ENCODE data around the gene PRRG2.

- TF ChIP-seq POLR2A (IDR thresholded peaks at IDR 0.05) (no peak), CTCF (IDR thresholded peaks at IDR 0.05 in 4 of 5, conservative IDR thresholded peaks at IDR 0.05 in 1 of 5) (no peak)
Observed at GRCh38 chr19:49609499-49610092, 28.5 kb downstream of the PRRG2 start.

Data from gastrocnemius medialis (tissue), 4 donors.